Stimulated activated CD8-positive, alpha-beta memory T cell treated with anti-CD3 and anti-CD28 coated beads, Interleukin-12 subunit alpha, Interleukin-12 subunit beta, amount 100 ng/mL, for 24 hours (primary cell): Measurements from ENCODE around the gene CNTN3.

Source experiments
- DNase-seq: peaks from one replicate; pipeline ENCODE4 v3.0.0-alpha.2; 2020; ENCODE audit errors: extremely low read depth

The CNTN3 gene

GRCh38 chr3:74611206-74611605, 3.3 kb downstream of the CNTN3 start:
- DNase-seq, result no peak

GRCh38 chr3:74607803-74608202, 6.7 kb downstream of the CNTN3 start:
- DNase-seq, result no peak

- DNase-seq, result no peak
Measured at GRCh38 chr3:74606996-74607395, 7.5 kb downstream of the CNTN3 start.

- DNase-seq, result no peak
Measured at GRCh38 chr3:74605437-74605836, 9.0 kb downstream of the CNTN3 start.

GRCh38 chr3:74603292-74603691, 11.2 kb downstream of the CNTN3 start:
- no peak for DNase-seq

GRCh38 chr3:74602471-74602870, 12.0 kb downstream of the CNTN3 start:
- no peak for DNase-seq

GRCh38 chr3:74601793-74602192, 12.7 kb downstream of the CNTN3 start:
- no peak for DNase-seq

- DNase-seq, result no peak
Measured at GRCh38 chr3:74599564-74599963, 14.9 kb downstream of the CNTN3 start.

- no peak for DNase-seq
Measured at GRCh38 chr3:74593152-74593551, 21.3 kb downstream of the CNTN3 start.

- DNase-seq, result no peak
Measured at GRCh38 chr3:74592359-74592758, 22.1 kb downstream of the CNTN3 start.

- DNase-seq, result no peak
Measured at GRCh38 chr3:74591946-74592345, 22.5 kb downstream of the CNTN3 start.

- DNase-seq, result no peak
Measured at GRCh38 chr3:74591342-74591741, 23.1 kb downstream of the CNTN3 start.

GRCh38 chr3:74590620-74591262, 23.7 kb downstream of the CNTN3 start:
- no peak for DNase-seq

GRCh38 chr3:74584782-74585181, 29.7 kb downstream of the CNTN3 start:
- no peak for DNase-seq

GRCh38 chr3:74582982-74583381, 31.5 kb downstream of the CNTN3 start:
- no peak for DNase-seq

GRCh38 chr3:74575857-74576256, 38.6 kb downstream of the CNTN3 start:
- no peak for DNase-seq

- no peak for DNase-seq
Measured at GRCh38 chr3:74571118-74571517, 43.3 kb downstream of the CNTN3 start.
